GM13976 (cell line): ENCODE data around the gene CCNH.

Experiments used
- DNase-seq: peaks from one replicate; pipeline ENCODE4 v3.0.0; 2012; ENCODE audit warnings: low spot score
- in situ Hi-C: fragments of 300-500 bp; cut with MboI; formaldehyde crosslinking; loops from one replicate; pipeline ENCODE4 v1.12.0; 2022; ENCODE audit warnings: low sequenced_read_pairs, mixed read lengths, inconsistent platforms; ENCODE audit not compliant: unreplicated experiment
- TF ChIP-seq, protein P1 (sequence below): IDR thresholded peaks from 2 replicates; pipeline ENCODE4 v1.5.1; 2012; ENCODE audit warnings: borderline replicate concordance, mild to moderate bottlenecking; ENCODE audit not compliant: insufficient read depth; ENCODE audit errors: extremely low read depth, missing control alignments, control extremely low read depth

The CCNH gene

DNA sequence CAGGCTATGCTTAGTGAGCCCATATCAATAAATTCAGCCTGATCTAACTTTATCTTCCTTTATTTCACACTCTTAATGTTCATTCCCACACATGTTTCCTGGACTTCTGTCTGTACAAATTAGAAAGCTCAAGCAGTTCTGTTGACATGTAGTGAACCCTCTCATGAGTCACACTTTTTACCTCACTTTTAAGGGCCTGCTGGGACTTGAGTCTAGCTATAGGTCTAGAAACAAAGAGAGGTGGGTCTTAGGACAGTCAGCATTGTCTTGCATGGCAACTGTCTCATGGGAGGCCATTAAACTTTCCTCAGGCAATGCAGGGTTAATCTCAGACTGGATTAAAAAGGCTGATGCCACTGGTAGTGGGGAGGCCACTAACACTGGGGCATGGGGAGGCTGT, 8.6 kb upstream of the CCNH start:
- no peak for DNase-seq
- TF ChIP-seq, protein P1, sequence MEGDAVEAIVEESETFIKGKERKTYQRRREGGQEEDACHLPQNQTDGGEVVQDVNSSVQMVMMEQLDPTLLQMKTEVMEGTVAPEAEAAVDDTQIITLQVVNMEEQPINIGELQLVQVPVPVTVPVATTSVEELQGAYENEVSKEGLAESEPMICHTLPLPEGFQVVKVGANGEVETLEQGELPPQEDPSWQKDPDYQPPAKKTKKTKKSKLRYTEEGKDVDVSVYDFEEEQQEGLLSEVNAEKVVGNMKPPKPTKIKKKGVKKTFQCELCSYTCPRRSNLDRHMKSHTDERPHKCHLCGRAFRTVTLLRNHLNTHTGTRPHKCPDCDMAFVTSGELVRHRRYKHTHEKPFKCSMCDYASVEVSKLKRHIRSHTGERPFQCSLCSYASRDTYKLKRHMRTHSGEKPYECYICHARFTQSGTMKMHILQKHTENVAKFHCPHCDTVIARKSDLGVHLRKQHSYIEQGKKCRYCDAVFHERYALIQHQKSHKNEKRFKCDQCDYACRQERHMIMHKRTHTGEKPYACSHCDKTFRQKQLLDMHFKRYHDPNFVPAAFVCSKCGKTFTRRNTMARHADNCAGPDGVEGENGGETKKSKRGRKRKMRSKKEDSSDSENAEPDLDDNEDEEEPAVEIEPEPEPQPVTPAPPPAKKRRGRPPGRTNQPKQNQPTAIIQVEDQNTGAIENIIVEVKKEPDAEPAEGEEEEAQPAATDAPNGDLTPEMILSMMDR, result no peak
- in situ Hi-C loops, result no loop called here

DNA sequence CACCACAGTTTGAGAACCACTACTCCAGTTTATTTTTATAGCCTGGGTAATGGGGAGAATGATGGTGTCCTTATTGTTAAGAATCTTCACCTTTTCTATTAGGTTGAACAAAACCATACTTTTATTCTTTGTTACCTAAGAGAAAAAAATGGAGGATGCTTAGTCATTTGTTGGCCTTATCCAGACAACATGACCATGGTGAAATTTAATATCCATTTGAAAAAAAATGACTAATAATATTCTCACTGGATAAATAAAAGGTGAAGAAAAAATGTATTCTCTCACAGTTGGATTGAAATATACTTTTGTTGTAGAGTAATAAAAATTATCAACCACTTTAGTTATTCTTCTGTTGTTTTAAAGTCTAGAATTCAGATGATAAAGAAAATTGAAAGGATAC, 5.8 kb upstream of the CCNH start:
- in situ Hi-C loops, result no loop called here
- TF ChIP-seq, protein P1, result no peak

DNA sequence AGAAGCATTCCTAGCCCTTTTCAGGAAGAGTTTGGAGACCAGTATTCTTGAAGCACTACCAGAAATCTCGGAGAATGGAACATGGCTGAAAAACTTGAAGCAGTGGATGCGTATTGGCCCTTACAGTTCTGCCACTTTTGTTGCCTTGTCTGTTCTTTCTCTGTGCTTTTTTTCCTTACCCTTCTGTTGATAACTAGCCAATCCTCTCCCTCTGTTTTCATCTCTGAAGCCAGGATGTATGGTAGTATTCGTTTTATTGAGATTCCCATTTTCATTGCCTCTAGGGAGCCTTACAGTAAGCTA, 564 bp upstream of the CCNH start:
- DNase-seq, result no peak
- in situ Hi-C loops, result no loop called here
- TF ChIP-seq, protein P1, result no peak

More for the DNA sequence above, 5.8 kb upstream of the CCNH start:
- no peak for DNase-seq

DNA sequence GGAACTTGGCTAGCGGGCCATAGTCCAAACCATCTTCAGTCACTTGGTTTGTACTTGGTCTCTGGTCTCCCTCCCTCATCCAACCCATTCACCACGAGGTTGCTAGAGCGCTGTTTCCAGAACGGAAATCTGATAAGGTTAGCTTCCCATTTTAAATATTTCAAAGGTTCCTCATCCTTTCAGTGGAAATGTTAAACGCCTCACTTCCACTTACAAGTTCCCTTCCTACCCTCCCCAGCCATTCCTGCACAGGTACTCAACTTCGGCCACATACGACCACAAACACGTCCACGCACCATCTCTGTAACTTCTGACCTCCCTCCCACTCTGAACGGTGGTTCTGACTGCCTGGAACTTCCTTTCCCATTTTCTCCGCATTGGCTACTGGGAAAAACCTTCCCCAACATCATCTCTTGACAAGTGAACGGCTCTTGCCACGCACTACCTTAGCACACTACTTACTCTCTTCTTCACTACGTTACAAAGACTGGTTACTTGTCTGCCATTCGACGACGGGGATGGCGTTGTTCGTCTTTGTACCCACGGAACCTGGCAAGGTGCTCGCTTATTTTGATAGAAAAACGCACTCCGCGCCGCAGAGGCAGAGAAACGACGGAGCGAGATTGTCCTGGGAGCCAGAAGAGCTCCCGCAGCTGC, 629 bp downstream of the CCNH start:
- TF ChIP-seq, protein P1, result no peak
- in situ Hi-C loops, result no loop called here
- peak; percentile 5 for DNase-seq

DNA sequence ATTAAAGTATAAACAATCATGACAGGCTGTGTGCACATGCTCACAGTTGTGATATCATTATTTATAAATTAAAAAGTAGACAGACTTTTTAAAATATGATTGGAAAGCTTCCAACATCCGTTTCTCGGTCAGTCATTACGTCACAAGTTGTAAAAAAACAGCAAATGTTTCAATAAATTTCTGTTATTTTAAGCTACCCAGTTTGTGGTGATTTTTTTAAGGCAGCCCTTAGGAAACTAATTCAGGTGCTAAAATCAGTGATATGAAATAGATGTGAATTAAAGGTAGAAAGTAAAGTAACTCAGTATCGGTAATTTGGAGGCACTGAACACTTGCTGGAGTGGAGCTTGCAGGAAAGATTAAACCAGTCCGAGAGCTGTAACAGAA, 1.2 kb downstream of the CCNH start:
- TF ChIP-seq, protein P1, result no peak
- in situ Hi-C loops, result no loop called here
- DNase-seq, result no peak

DNA sequence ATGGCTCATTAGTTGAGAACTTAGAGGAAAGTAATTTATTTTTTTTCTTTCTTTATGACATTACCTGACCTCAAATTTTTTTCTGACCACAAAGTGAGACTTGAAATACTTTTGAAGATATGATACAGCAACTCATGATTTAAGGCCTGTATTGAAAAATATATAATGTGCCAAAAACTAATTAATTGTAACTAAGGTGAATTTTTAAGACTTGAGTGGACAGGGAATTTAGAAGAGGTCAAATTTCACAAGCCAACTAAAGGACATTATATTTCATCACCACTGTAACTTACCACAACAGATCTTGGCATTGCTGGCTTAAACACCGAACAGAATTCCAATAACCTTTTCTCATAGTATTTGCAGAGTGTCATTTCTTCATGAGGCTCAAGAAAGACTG, 1.8 kb downstream of the CCNH start:
- TF ChIP-seq, protein P1, result no peak
- DNase-seq, result no peak
- in situ Hi-C loops, result no loop called here
